RCC 7860 (cell line): ENCODE results near the gene PDF.

Experiments
- DNase-seq: peaks from one replicate; pipeline ENCODE4 v3.0.0-alpha.2; 2015; ENCODE audit warnings: low spot score
- FAIRE-seq: peaks from 2 replicates; lab custom pipeline; 2012; peaks lifted over from hg19 to GRCh38; lab: Jason Lieb, UNC

Gene PDF

GRCh38 chr16:69286941-69287713 is 43.3 kb downstream of the PDF start:
- peak; percentile 77 for FAIRE-seq
- peak; percentile 44 for DNase-seq

- DNase-seq (no peak), FAIRE-seq (no peak)
Measured at GRCh38 chr16:69285240-69285639, 45.1 kb downstream of the PDF start.

- DNase-seq (no peak), FAIRE-seq (no peak)
Measured at GRCh38 chr16:69283851-69284250, 46.5 kb downstream of the PDF start.

GRCh38 chr16:69277413-69277812 is 53.0 kb downstream of the PDF start:
- DNase-seq (no peak), FAIRE-seq (no peak)
